GM21825 (cell line): Measurements from ENCODE around the gene POLR2L.

ENCODE experiments used
- ATAC-seq: cut with Tn5 transposase; IDR thresholded peaks from one replicate; pipeline ENCODE4 v1.9.1; 2021; ENCODE audit warnings: mild to moderate bottlenecking, moderate library complexity; ENCODE audit not compliant: unreplicated experiment

The POLR2L gene

DNA sequence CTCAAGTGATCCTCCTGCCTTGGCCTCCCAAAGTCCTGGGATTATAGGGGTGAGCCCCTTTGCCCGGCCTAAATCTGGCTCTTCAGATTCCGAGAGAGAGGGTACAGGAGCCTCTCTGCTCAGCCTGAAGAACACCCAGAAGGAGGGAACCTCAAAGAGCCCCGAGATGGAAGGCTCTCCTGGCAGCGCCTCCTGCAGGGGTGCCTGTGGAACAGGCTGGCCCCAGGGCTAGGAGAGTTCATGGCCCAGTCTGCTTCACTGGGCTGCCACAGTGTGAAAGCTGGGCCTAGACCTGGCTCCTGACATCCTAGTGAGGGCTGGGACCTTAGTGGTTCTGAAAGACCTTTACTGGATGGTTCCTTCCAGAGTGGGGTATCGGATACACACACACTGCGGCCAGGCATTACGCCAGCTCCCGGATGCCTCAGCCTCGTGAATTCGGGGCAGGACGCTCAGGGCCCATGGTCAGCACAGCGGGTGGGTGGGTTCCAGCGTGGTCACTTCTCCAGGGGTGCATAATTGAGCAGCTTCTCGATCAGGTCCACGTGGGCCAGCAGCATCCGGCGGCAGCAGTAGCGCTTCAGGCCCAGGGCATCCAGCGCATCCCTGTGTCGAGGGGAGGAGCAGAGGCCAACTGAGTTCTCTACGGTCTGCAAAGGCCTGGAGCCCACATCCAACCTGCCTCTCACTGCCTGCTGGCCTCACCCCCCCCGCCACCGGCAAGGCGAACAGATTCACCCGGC, 2.3 kb downstream of the POLR2L start:
- no peak for ATAC-seq

DNA sequence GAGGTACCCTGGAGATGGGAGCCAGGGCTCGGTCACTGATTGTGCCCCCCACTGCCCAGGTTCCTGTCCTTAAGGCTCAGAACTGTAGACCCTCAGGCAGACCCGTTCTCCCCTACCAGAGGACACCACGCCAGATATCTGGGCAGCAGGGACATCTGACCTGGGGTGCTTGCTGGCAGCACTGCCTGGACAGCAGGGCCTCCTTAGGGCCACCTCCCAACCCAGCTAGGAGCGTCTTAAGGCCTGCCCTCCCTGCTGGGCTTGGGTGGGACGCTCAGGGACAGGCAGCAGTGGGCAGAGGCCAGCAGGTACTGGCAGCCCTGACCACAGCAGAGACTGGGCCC, 3.1 kb downstream of the POLR2L start:
- no peak for ATAC-seq

DNA sequence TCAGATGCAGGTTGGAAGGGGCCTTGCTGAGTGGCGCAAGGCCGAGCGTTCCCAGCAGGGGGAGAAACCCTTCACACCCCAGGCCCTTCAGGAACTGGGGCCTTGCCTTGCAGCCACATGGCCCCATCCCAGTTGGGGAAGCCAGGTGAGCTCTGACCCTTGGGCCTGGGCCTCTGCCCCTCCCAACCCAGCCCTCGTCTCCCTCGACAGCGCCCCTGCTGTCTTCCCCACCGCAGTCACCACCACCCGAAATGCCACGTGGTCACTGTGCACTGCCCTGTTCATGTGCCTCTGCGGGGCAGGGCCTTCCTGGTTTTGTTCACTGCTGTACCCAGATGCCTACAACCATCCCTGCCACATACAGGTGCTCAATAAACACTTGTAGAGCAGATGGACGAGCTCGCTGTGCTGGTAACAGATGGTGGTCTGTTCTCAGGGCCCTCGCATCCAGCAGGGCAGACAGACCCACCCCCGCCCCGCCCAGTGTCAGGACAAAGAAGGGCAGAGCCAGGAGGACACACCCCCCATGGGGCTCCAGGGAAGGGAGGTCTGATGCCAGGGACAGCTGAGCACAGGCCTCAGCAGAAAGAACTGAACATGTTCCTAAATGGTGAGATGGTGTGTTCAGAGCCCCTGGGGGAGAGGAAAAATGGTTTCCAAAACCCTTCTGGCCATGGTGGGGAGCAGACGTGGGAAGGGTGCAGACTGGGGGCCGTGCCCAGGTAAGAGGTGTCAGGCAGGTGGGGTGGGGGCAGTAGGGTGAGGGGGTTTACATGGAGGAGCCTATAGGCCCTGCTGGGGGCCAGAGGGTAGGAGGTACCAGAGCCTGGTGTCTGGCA, 3.7 kb downstream of the POLR2L start:
- ATAC-seq = no peak

DNA sequence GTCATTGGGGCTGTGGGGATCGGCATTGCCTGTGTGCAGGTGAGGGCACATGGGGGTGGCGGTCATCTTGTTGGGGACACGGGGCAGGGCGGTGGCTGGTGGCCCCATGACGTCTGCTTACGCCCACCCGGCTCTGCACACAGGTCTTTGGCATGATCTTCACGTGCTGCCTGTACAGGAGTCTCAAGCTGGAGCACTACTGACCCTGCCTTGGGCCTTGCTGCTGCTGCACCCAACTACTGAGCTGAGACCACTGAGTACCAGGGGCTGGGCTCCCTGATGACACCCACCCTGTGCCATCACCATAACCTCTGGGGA, 4.4 kb downstream of the POLR2L start:
- ATAC-seq = no peak

- ATAC-seq = no peak
These were observed 4.9 kb downstream of the POLR2L start for GRCh38 chr11:837189-837989.

GRCh38 chr11:836700-837099, 5.6 kb downstream of the POLR2L start:
- ATAC-seq = no peak

DNA sequence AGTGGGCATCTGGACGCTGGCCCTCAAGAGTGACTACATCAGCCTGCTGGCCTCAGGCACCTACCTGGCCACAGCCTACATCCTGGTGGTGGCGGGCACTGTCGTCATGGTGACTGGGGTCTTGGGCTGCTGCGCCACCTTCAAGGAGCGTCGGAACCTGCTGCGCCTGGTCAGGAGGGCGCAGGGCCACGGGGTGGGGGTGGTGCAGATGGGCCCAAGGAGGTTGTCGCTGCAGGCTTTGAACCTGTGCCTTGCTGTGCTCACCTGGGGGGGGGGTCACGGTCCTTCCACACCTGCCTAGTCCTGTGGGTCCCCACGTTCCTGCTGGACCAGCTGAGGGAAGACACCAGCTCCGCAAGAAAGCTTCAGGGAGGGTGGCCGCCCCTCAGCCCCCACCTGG, 6.1 kb downstream of the POLR2L start:
- no peak for ATAC-seq

DNA sequence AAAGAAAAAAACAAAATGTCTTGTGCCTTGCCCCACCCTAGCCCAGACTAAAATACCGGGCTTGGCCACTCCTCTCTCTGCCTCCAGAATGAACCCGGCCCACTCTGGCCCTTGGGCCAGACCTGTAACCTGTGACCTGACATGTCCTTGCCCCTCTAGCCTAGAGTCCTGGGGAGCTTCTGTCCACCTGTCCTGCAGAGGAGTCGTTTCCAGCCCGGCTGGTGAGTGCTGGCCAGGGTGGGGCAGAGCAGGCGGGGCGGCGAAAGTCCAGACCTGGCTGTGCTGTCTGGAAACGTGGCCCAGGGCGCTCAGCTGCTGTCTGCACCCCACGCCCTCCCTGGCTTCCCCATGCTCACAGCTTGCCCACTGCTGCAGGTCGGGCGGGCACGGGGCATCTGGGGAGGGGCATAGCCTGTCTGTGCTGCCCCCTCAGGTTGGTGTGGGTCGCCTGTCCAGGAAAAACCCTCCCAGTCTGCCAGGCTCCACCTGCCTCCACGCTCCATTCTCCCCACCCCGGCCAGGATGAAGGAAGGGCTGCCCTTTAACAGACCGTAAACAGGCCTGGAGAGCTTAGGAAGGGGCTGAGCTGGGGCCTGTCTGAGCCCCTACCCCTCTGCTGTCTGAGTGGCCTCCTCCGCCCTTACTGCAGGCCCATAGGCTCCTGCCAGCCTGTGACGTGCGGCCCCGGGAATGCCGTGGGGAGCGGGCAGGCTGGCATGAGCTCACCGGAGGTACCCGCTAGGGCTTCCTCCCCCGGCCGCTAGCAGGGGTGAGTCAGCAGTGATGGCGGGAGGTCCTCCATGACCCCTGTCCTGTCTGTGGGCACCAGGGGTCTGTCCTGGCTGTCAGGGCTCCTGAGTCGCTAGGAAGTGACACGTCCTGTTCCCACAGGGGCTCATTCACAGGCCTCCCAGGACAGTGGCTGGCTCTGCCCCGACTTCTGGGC, 7.7 kb downstream of the POLR2L start:
- no peak for ATAC-seq

DNA sequence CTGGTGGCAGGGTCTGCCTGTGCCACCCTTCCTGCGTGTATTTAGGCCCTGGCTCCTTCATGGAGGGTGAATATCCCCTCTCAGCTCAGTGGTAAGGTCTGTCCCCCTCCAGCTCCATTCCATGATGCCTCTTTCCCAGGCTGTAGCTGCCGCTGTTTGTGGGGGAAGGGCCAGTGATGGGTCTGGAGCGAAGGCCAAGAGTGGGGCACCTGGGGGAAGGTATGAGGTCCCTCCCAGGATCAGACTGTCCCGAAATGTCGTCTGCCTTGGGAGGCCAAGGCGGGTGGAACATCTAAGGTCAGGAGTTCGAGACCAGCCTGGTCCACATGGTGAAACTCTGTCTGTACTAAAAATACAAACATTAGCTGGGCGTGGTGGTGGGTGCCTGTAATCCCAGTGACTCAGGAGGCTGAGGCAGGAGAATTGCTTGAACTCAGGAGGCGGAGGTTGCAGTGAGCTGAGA, 8.4 kb downstream of the POLR2L start:
- no peak for ATAC-seq

GRCh38 chr11:833114-833791, 9.1 kb downstream of the POLR2L start:
- ATAC-seq = peak; percentile 23

DNA sequence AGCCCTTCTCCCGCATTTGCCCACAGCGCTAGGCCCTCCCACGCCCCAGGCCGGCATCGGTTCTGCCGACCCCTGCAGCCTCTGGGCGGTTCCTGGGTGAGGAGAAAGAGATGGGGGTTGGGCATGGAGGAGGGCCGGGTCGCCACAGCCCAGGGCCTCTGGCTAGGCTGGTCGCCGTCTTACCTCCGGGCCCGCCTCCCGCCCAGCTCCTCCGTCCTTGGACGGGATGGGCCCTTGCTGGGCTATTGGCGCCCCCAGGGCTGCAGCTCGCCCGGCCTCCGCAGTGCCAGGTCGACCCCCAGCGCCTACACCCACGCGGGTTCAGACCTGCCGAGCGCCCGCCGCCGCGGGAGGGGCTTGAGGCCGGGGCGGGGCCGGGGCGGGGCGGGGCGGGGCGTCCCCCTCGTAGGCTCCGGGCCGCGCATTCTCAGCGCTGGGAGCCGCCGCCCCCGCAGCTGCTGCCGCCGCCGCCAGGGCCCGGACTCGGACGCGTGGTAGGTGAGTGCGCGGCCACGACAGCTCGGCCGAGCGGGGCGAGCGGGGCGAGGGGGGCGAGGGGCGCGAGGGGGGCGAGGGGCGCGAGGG, 9.7 kb downstream of the POLR2L start, which contains the start of gene CD151:
Gene CD151, plus strand, starts transcription at position 424 of the 585 bp plus-strand sequence. CDS start 3,118 bp downstream, outside the sequence.
- ATAC-seq = peak; percentile 36

GRCh38 chr11:831961-832528, 10.3 kb downstream of the POLR2L start:
- ATAC-seq = no peak

GRCh38 chr11:831118-831864, 11.0 kb downstream of the POLR2L start:
- no peak for ATAC-seq

DNA sequence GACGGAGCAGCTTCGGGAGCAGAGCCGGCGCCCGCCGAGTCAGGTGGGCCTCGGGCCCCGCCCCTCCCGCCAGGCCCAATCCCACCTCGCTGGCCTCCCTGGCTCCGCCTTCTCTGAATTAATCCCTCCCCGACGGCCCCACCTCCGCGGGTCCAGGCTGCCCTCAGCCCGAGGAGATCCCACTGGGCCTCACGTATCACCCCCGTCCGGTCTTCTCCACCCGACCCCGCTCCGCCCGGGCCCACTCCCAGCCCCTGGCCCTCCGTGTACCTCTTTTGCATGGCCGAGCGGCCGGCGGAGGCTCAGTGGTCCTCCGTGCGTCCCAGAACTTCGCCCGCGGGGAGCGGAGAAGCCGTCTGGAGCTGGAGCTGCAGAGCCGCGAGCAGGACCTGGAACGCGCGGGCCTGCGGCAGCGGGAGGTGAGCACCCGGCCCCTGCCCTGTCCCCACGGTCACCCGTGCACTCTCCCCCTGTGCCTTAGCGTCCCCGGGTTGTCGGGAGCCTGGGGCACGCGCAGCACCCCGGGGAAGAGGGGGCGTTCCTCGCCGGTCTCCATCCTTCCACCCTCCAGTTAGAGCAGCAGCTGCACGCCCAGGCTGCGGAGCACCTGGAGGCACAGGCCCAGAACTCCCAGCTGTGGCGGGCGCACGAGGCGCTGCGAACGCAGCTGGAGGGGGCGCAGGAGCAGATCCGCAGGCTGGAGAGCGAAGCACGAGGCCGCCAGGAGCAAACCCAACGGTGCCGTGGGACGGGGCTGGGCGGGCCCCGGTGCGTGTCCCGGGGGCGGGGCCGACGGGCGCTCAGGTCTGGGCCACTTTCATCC, 11.8 kb downstream of the POLR2L start:
- no peak for ATAC-seq

DNA sequence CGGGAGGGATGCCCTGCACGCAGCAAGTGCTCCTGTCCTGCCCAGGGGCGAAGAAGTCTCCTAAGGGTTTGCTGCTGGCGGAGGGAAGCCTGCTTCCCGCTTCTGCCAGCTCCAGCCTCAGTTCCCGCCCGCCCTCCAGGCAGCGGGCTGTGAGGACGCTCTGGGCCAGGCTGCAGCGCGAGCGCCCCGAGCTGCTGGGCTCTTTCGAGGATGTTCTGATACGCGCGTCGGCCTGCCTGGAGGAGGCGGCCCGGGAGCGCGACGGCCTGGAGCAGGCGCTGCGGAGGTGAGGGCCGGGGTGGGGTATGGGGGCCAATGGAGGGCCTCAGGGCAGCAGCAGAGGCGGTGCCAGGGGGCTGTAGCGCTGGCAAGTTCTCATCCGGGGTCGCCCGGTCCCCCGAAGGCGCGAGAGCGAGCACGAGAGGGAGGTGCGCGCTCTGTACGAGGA, 12.5 kb downstream of the POLR2L start:
- ATAC-seq = no peak

DNA sequence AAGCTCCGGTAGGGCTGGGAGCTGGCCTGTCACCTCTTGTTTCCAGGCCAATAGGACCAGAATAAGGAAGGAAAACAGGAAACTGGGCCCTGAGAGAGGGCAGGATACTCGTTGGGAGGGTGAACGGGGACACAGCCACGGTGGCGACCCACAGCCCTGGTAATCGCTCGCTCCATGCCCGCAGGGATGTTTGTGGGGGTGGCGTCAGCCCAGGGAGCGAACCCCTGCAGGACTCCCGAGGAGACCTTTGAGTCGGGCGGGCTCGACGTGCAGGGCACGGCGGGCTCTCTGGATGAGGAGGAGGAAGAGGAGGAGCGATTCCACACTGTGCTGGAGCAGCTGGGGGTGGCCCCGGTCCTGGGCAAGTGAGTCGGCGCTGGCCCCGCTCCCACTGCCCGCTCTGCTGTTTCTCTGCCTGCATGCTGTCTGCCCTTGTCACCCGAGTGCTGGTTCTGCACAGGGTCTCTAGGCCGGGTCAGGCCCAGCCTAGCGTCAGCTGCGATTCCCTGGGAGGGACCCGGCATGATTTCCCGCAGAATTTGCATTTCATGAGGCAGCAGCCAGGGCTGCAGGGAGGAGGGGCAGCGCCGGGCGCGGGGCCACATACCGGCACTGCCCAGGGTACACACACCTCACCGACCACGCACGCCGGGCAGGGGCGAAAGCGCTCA, 13.0 kb downstream of the POLR2L start:
- no peak for ATAC-seq
